Measurements from ENCODE around the gene GAD1. TPM values are rescaled to one million over a fixed set of nuclear protein-coding genes. Genes with fewer than 3 reads are reported as not detected.

Gene GAD1
- total RNA-seq, 4 donors from 2014 or later, result 0.19 to 4.2 (median 0.26) TPM; not detected in 1

GRCh38 chr2:170817093-170818035, 677 bp downstream of the GAD1 start:
- H3K4me1 ChIP-seq, result peaks cover 64 to 94% (median 66%) of the 10 kb centered on the region in 3 donors
- no peaks in the 10 kb centered on the region for H3K36me3 ChIP-seq
- intact Hi-C loops (cut with DNase I), result loop anchor here (10.0 kb wide), 1 partner anchor 583 kb away; no protein-coding TSS in a partner anchor
- DNase-seq, result no peak
- 0 to 1% methylated on average over 11 to 18 of the region's 69 CpGs for WGBS, 2 donors
- H3K27me3 ChIP-seq, result peaks cover 33 to 99% (median 71%) of the 10 kb centered on the region in 4 donors
- no peaks in the 10 kb centered on the region for H3K9me3 ChIP-seq
- no peak for TF ChIP-seq CTCF (IDR thresholded peaks at IDR 0.05)
- no peak for TF ChIP-seq POLR2A (IDR thresholded peaks at IDR 0.05)
- peak overlapping the region in 2 of 4 donors; percentile 9 to 40 for H3K27ac ChIP-seq
- peak overlapping the region; percentile 14 to 72 (median 42) for H3K4me3 ChIP-seq

- TF ChIP-seq CTCF (IDR thresholded peaks at IDR 0.05) (no peak), POLR2A (IDR thresholded peaks at IDR 0.05) (no peak)
- intact Hi-C loops (cut with DNase I), result loop anchor here (10.0 kb wide), 1 partner anchor 583 kb away; no protein-coding TSS in a partner anchor
- Histone ChIP-seq H3K27ac (no peak overlapping the region), H3K36me3 (no peaks in the 10 kb centered on the region), H3K9me3 (no peaks in the 10 kb centered on the region), H3K4me1 (peaks cover 72 to 94% (median 74%) of the 10 kb centered on the region in 3 donors), H3K27me3 (peaks cover 38 to 100% (median 76%) of the 10 kb centered on the region in 4 donors), H3K4me3 (peak overlapping the region; percentile 7 to 72 (median 42))
- no peak for DNase-seq
- WGBS, 2 donors, result 1 to 15% methylated on average over 8 to 18 of the region's 60 CpGs
Measured at GRCh38 chr2:170818036-170818751, 1.5 kb downstream of the GAD1 start.

- Histone ChIP-seq H3K27me3 (peaks cover 30 to 100% (median 73%) of the 10 kb centered on the region in 4 donors), H3K27ac (no peak overlapping the region), H3K4me3 (peak overlapping the region in 2 of 4 donors; percentile 49 to 72), H3K9me3 (no peaks in the 10 kb centered on the region), H3K36me3 (no peaks in the 10 kb centered on the region), H3K4me1 (peaks cover 73 to 94% (median 76%) of the 10 kb centered on the region in 3 donors)
- no peak for DNase-seq
- 13 to 33% methylated on average over 20 to 27 of the region's 30 CpGs for WGBS, 2 donors
- intact Hi-C loops (cut with DNase I), result loop anchor here (10.0 kb wide), 1 partner anchor 584 kb away; no protein-coding TSS in a partner anchor
- TF ChIP-seq CTCF (IDR thresholded peaks at IDR 0.05) (no peak), POLR2A (IDR thresholded peaks at IDR 0.05) (no peak)
Measured at GRCh38 chr2:170818752-170819470, 2.2 kb downstream of the GAD1 start.

- peak overlapping the region; percentile 14 to 51 (median 22) for H3K4me3 ChIP-seq
- H3K36me3 ChIP-seq, result no peaks in the 10 kb centered on the region
- WGBS, 2 donors, result 45 to 49% methylated on average over 13 to 22 of the region's 45 CpGs
- H3K27me3 ChIP-seq, result peaks cover 29 to 100% (median 63%) of the 10 kb centered on the region in 4 donors
- TF ChIP-seq CTCF (IDR thresholded peaks at IDR 0.05) (no peak), POLR2A (IDR thresholded peaks at IDR 0.05) (no peak)
- H3K4me1 ChIP-seq, result peaks cover 71 to 90% (median 76%) of the 10 kb centered on the region in 3 donors
- no peak for DNase-seq
- intact Hi-C loops (cut with DNase I), result loop anchor here (10.0 kb wide), 1 partner anchor 585 kb away; no protein-coding TSS in a partner anchor
- H3K27ac ChIP-seq, result no peak overlapping the region
- no peaks in the 10 kb centered on the region for H3K9me3 ChIP-seq
Measured at GRCh38 chr2:170819680-170820664, 3.3 kb downstream of the GAD1 start.
